GM19455 (cell line): Measurements from ENCODE around the gene BEX4.
"Not testable (repeated sequence)": the region's sequence is repeated elsewhere in the genome, so short reads cannot be mapped to it uniquely, and the experiment has no call there.

Experiments
- ATAC-seq: cut with Tn5 transposase; IDR thresholded peaks from one replicate; pipeline ENCODE4 v1.9.1; 2021; ENCODE audit not compliant: unreplicated experiment

The BEX4 gene

GRCh38 chrX:103214870-103215424 lies at the start of gene BEX4:
BEX4 (plus strand) TSS chrX:103215108; CDS start chrX:103216154, 1,046 bp downstream.
- peak; percentile 97 for ATAC-seq

- no peak for ATAC-seq
Measured at GRCh38 chrX:103170216-103170615, 44.7 kb upstream of the BEX4 start.

GRCh38 chrX:103171353-103171752 lies 43.6 kb upstream of the BEX4 start:
- ATAC-seq, result no peak

GRCh38 chrX:103175256-103175655 lies 39.7 kb upstream of the BEX4 start:
- not testable (repeated sequence) for ATAC-seq

GRCh38 chrX:103175944-103176753 lies 38.8 kb upstream of the BEX4 start:
- no peak for ATAC-seq

GRCh38 chrX:103177556-103177955 lies 37.4 kb upstream of the BEX4 start:
- ATAC-seq, result no peak

GRCh38 chrX:103183912-103184311 lies 31.0 kb upstream of the BEX4 start:
- no peak for ATAC-seq

- no peak for ATAC-seq
Measured at GRCh38 chrX:103187953-103188475, 26.9 kb upstream of the BEX4 start.

GRCh38 chrX:103197721-103198306 lies 17.1 kb upstream of the BEX4 start:
- no peak for ATAC-seq

- ATAC-seq, result not testable (repeated sequence)
Measured at GRCh38 chrX:103198668-103199067, 16.2 kb upstream of the BEX4 start.

GRCh38 chrX:103201041-103201440 lies 13.9 kb upstream of the BEX4 start:
- ATAC-seq, result no peak

- ATAC-seq, result no peak
Measured at GRCh38 chrX:103210056-103210455, 4.9 kb upstream of the BEX4 start.

- ATAC-seq, result no peak
Measured at GRCh38 chrX:103211012-103211715, 3.7 kb upstream of the BEX4 start.

- no peak for ATAC-seq
Measured at GRCh38 chrX:103212749-103213457, 2.0 kb upstream of the BEX4 start.

- peak; percentile 44 for ATAC-seq
Measured at GRCh38 chrX:103215425-103215991, 600 bp downstream of the BEX4 start.

- ATAC-seq, result no peak
Measured at GRCh38 chrX:103220511-103221323, 5.8 kb downstream of the BEX4 start.

- not testable (repeated sequence) for ATAC-seq
Measured at GRCh38 chrX:103225918-103226317, 11.0 kb downstream of the BEX4 start.

GRCh38 chrX:103233263-103233662 lies 18.4 kb downstream of the BEX4 start:
- ATAC-seq, result no peak

- no peak for ATAC-seq
Measured at GRCh38 chrX:103234869-103235268, 20.0 kb downstream of the BEX4 start.
